ENCODE data around the gene MAP3K5. TPM values are rescaled to one million over a fixed set of nuclear protein-coding genes. Genes with fewer than 3 reads are reported as not detected.

The MAP3K5 gene
- total RNA-seq, 1 donor from 2014 or later: 1.7 TPM

- no peak overlapping the region for H3K9ac ChIP-seq (ENCODE audit: low read length)
- no peak for DNase-seq (ENCODE audit: low read depth)
- H3K27me3 ChIP-seq (ENCODE audit: insufficient read depth, low read length): no peaks in the 10 kb centered on the region
- H3K27ac ChIP-seq (ENCODE audit: low read depth, low read length): no peak overlapping the region
- no peak for FAIRE-seq
- H3K4me1 Mint-ChIP-seq (ENCODE audit: low read depth, unreplicated experiment): peaks cover 7% of the 10 kb centered on the region
- TF ChIP-seq EZH2 (IDR thresholded peaks at IDR 0.05; ENCODE audit: insufficient read depth, low read length) (no peak), CTCF (IDR thresholded peaks at IDR 0.05; ENCODE audit: insufficient read depth, low read depth, low read length) (no peak)
- H4K20me1 ChIP-seq (ENCODE audit: insufficient read depth, low read length): no peaks in the 10 kb centered on the region
- no peak overlapping the region for H3K4me3 ChIP-seq (ENCODE audit: insufficient read depth, low read depth, low read length)
- H3K4me2 ChIP-seq (ENCODE audit: low read length): no peak overlapping the region
- no peak overlapping the region for H3K27ac Mint-ChIP-seq (ENCODE audit: unreplicated experiment)
- no peaks in the 10 kb centered on the region for H3K9me3 Mint-ChIP-seq (ENCODE audit: unreplicated experiment)
- no peaks in the 10 kb centered on the region for H3K79me2 ChIP-seq (ENCODE audit: insufficient read depth, low read length)
- no peaks in the 10 kb centered on the region for H3K36me3 Mint-ChIP-seq (ENCODE audit: low read depth, unreplicated experiment)
- H3K4me3 Mint-ChIP-seq (ENCODE audit: unreplicated experiment): no peak overlapping the region
- H3K36me3 ChIP-seq (ENCODE audit: insufficient read depth, low read length): no peaks in the 10 kb centered on the region
- H3K9me3 ChIP-seq (ENCODE audit: insufficient read depth, low read depth, low read length): no peaks in the 10 kb centered on the region
- no peaks in the 10 kb centered on the region for H3K27me3 Mint-ChIP-seq (ENCODE audit: low read depth, unreplicated experiment)
- no peaks in the 10 kb centered on the region for H3K4me1 ChIP-seq (ENCODE audit: insufficient read depth, low read length)
- H2AFZ ChIP-seq (ENCODE audit: low read depth, low read length): no peak overlapping the region
Observed at GRCh38 chr6:136532030-136532429, 260.2 kb downstream of the MAP3K5 start.

GRCh38 chr6:136529710-136530109 lies 262.6 kb downstream of the MAP3K5 start:
- no peak overlapping the region for H2AFZ ChIP-seq (ENCODE audit: low read depth, low read length)
- H3K79me2 ChIP-seq (ENCODE audit: insufficient read depth, low read length): no peaks in the 10 kb centered on the region
- no peaks in the 10 kb centered on the region for H3K27me3 ChIP-seq (ENCODE audit: insufficient read depth, low read length)
- H3K4me1 ChIP-seq (ENCODE audit: insufficient read depth, low read length): no peaks in the 10 kb centered on the region
- H3K36me3 ChIP-seq (ENCODE audit: insufficient read depth, low read length): no peaks in the 10 kb centered on the region
- H3K27ac ChIP-seq (ENCODE audit: low read depth, low read length): no peak overlapping the region
- Mint-ChIP-seq H3K4me1 (ENCODE audit: low read depth, unreplicated experiment) (peaks cover 23% of the 10 kb centered on the region), H3K27ac (ENCODE audit: unreplicated experiment) (no peak overlapping the region), H3K27me3 (ENCODE audit: low read depth, unreplicated experiment) (no peaks in the 10 kb centered on the region), H3K9me3 (ENCODE audit: unreplicated experiment) (no peaks in the 10 kb centered on the region), H3K4me3 (ENCODE audit: unreplicated experiment) (no peak overlapping the region), H3K36me3 (ENCODE audit: low read depth, unreplicated experiment) (no peaks in the 10 kb centered on the region)
- H4K20me1 ChIP-seq (ENCODE audit: insufficient read depth, low read length): no peaks in the 10 kb centered on the region
- FAIRE-seq: no peak
- TF ChIP-seq CTCF (IDR thresholded peaks at IDR 0.05; ENCODE audit: insufficient read depth, low read depth, low read length) (no peak), EZH2 (IDR thresholded peaks at IDR 0.05; ENCODE audit: insufficient read depth, low read length) (no peak)
- DNase-seq (ENCODE audit: low read depth): no peak
- H3K4me2 ChIP-seq (ENCODE audit: low read length): no peak overlapping the region
- H3K9me3 ChIP-seq (ENCODE audit: insufficient read depth, low read depth, low read length): no peaks in the 10 kb centered on the region
- H3K4me3 ChIP-seq (ENCODE audit: insufficient read depth, low read depth, low read length): no peak overlapping the region
- no peak overlapping the region for H3K9ac ChIP-seq (ENCODE audit: low read length)

- FAIRE-seq (no peak), DNase-seq (ENCODE audit: low read depth) (no peak)
- Histone ChIP-seq H3K36me3 (ENCODE audit: insufficient read depth, low read length) (no peaks in the 10 kb centered on the region), H3K27ac (ENCODE audit: low read depth, low read length) (no peak overlapping the region), H3K9ac (ENCODE audit: low read length) (no peak overlapping the region), H3K27me3 (ENCODE audit: insufficient read depth, low read length) (no peaks in the 10 kb centered on the region), H3K79me2 (ENCODE audit: insufficient read depth, low read length) (no peaks in the 10 kb centered on the region), H3K4me2 (ENCODE audit: low read length) (no peak overlapping the region), H3K9me3 (ENCODE audit: insufficient read depth, low read depth, low read length) (no peaks in the 10 kb centered on the region), H4K20me1 (ENCODE audit: insufficient read depth, low read length) (no peaks in the 10 kb centered on the region), H3K4me1 (ENCODE audit: insufficient read depth, low read length) (no peaks in the 10 kb centered on the region), H3K4me3 (ENCODE audit: insufficient read depth, low read depth, low read length) (no peak overlapping the region), H2AFZ (ENCODE audit: low read depth, low read length) (no peak overlapping the region)
- no peak overlapping the region for H3K4me3 Mint-ChIP-seq (ENCODE audit: unreplicated experiment)
- peaks cover 23% of the 10 kb centered on the region for H3K4me1 Mint-ChIP-seq (ENCODE audit: low read depth, unreplicated experiment)
- TF ChIP-seq EZH2 (IDR thresholded peaks at IDR 0.05; ENCODE audit: insufficient read depth, low read length) (no peak), CTCF (IDR thresholded peaks at IDR 0.05; ENCODE audit: insufficient read depth, low read depth, low read length) (no peak)
- no peaks in the 10 kb centered on the region for H3K27me3 Mint-ChIP-seq (ENCODE audit: low read depth, unreplicated experiment)
- H3K27ac Mint-ChIP-seq (ENCODE audit: unreplicated experiment): no peak overlapping the region
- H3K9me3 Mint-ChIP-seq (ENCODE audit: unreplicated experiment): no peaks in the 10 kb centered on the region
- H3K36me3 Mint-ChIP-seq (ENCODE audit: low read depth, unreplicated experiment): no peaks in the 10 kb centered on the region
Observed at GRCh38 chr6:136528477-136528876, 263.8 kb downstream of the MAP3K5 start.
